Hepatocyte (in vitro differentiated cells): ENCODE results near the gene TNS3. TPM values are rescaled to one million over a fixed set of nuclear protein-coding genes. Genes with fewer than 3 reads are reported as not detected.

Experiments
- DNase-seq: peaks from one replicate; pipeline ENCODE4 v3.0.0-alpha.2; 2016; ENCODE audit warnings: low spot score
- H2AFZ ChIP-seq: fragments of 200-600 bp; sonication (generic); 2 replicates; pipeline ENCODE4 v1.6.0; 2016; ENCODE audit warnings: antibody characterized with exemption, mild to moderate bottlenecking
- H3K27ac ChIP-seq: fragments of 200-600 bp; sonication (generic); 2 replicates; pipeline ENCODE4 v1.5.1; 2016; ENCODE audit warnings: mild to moderate bottlenecking
- H3K27me3 ChIP-seq: fragments of 200-600 bp; sonication (generic); 2 replicates; pipeline ENCODE4 v1.6.1; 2016
- H3K36me3 ChIP-seq: fragments of 200-600 bp; sonication (generic); replicated peaks from 2 replicates; pipeline ENCODE4 v1.5.1; 2016; ENCODE audit warnings: low read depth; ENCODE audit not compliant: insufficient read depth
- H3K4me1 ChIP-seq: fragments of 200-600 bp; sonication (generic); 2 replicates; pipeline ENCODE4 v1.5.1; 2016; ENCODE audit warnings: mild to moderate bottlenecking, moderate library complexity; ENCODE audit not compliant: insufficient read depth
- H3K4me2 ChIP-seq: fragments of 200-600 bp; sonication (generic); 2 replicates; pipeline ENCODE4 v1.6.0; 2016
- H3K4me3 ChIP-seq: fragments of 200-600 bp; sonication (generic); 2 replicates; pipeline ENCODE4 v1.5.1; 2016; ENCODE audit warnings: mild to moderate bottlenecking
- H3K79me2 ChIP-seq: fragments of 200-600 bp; sonication (generic); 2 replicates; pipeline ENCODE4 v1.6.0; 2017; ENCODE audit warnings: mild to moderate bottlenecking
- H3K9me2 ChIP-seq: fragments of 200-600 bp; sonication (generic); replicated peaks from 2 replicates; pipeline ENCODE4 v1.6.0; 2017; ENCODE audit warnings: mild to moderate bottlenecking; ENCODE audit not compliant: insufficient read depth
- H3K9me3 ChIP-seq: fragments of 200-600 bp; sonication (generic); 2 replicates; pipeline ENCODE4 v1.5.1; 2016; ENCODE audit warnings: low read depth, mild to moderate bottlenecking
- H4K20me1 ChIP-seq: fragments of 200-600 bp; sonication (generic); 2 replicates; pipeline ENCODE4 v1.6.0; 2016; ENCODE audit warnings: mild to moderate bottlenecking; ENCODE audit not compliant: insufficient read depth, poor library complexity, severe bottlenecking
- CTCF ChIP-seq: fragments of 200-600 bp; sonication (generic); IDR thresholded peaks from 2 replicates; pipeline ENCODE4 v1.5.1; 2016; ENCODE audit warnings: antibody characterized with exemption, mild to moderate bottlenecking; ENCODE audit not compliant: poor library complexity
- EZH2 ChIP-seq: fragments of 200-600 bp; sonication (generic); IDR thresholded peaks from 2 replicates; pipeline ENCODE4 v1.6.1; 2016; ENCODE audit warnings: antibody characterized with exemption, mild to moderate bottlenecking, borderline replicate concordance
- EZH2phosphoT487 ChIP-seq: fragments of 200-600 bp; sonication (generic); IDR thresholded peaks from one replicate; pipeline ENCODE4 v1.6.1; 2018; ENCODE audit warnings: antibody characterized with exemption, mild to moderate bottlenecking, low read depth, moderate library complexity; ENCODE audit not compliant: unreplicated experiment, severe bottlenecking
- WGBS: methylation state at CpG from one replicate; pipeline ENCODE4 v1.1.6; 2016; ENCODE audit warnings: low lambda C conversion rate; ENCODE audit errors: missing lambda C conversion rate; 5-methylcytosine and 5-hydroxymethylcytosine counted together
- polyA plus RNA-seq: library from polyadenylated mRNA; unstranded; fragments of >200 nt; fragmentation: Nextera tagmentation; extraction: Ambion mirVana; gene quantifications from 2 replicates; pipeline ENCODE4 v1.2.1, GENCODE V29; 2016
- total RNA-seq: library from RNA; depleted of rRNA; stranded (reverse); fragments of >200 nt; gene quantifications from 2 replicates; pipeline ENCODE4 v1.2.3, GENCODE V29; 2014

The TNS3 gene
- total and polyA plus RNA-seq, 2 experiments from 2014 or later = 30.0 to 73.3 TPM

DNA sequence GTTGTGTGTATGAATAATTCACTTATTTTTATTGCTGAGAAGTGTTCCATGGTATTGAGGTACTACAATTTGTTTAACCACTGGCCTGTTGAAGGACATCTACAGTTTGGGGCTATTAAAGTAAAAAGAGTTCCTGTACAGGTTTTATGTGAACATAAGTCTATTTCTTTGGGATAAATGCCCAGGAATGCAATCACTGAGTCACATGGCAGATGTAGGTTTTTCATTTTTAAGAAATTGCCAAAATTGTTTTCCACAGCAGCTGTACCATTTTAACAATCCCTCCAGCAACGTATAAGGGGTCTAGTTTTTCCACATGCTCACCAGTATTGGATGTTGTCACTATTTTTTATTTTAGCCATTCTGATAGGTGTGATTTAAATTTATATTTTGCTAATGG is 243.9 kb downstream of the TNS3 start:
- Histone ChIP-seq H2AFZ (no peak overlapping the region), H3K4me1 (peaks cover 33% of the 10 kb centered on the region), H3K9me2 (no peaks in the 10 kb centered on the region), H3K4me3 (no peak overlapping the region), H3K27me3 (no peaks in the 10 kb centered on the region), H3K9me3 (no peaks in the 10 kb centered on the region), H3K79me2 (peaks cover 11% of the 10 kb centered on the region), H3K4me2 (no peak overlapping the region), H3K36me3 (no peaks in the 10 kb centered on the region), H3K27ac (peak overlapping the region; percentile 35), H4K20me1 (no peaks in the 10 kb centered on the region)
- WGBS = 81% methylated on average over 1 of the region's 1 CpG
- TF ChIP-seq EZH2phosphoT487 = no peak
- TF ChIP-seq EZH2 = no peak
- no peak for TF ChIP-seq CTCF
- DNase-seq = no peak

DNA sequence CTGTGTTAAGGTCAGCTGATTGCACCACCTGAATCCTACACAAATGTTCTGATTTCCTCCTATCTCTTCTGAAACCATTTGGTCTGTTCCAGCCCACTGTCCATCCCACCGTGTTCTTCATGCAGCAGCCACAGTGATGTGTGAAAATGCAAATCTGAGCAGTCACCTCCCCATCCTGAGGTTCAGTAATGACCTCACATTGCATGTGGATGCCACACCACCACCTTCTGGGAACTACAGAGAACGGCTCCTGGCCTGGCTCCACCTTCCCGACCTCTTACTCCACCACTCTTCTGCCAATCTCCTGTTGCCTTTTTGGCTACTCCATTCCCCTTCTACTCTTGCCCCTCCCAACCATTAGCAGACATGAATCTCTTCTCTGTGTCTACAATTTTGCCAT is 244.4 kb downstream of the TNS3 start:
- no peak for DNase-seq
- 75% methylated on average over 3 of the region's 3 CpGs for WGBS
- no peak overlapping the region for H3K4me3 ChIP-seq
- H3K4me1 ChIP-seq = peaks cover 38% of the 10 kb centered on the region
- no peaks in the 10 kb centered on the region for H4K20me1 ChIP-seq
- H3K79me2 ChIP-seq = peaks cover 11% of the 10 kb centered on the region
- H3K36me3 ChIP-seq = no peaks in the 10 kb centered on the region
- no peaks in the 10 kb centered on the region for H3K27me3 ChIP-seq
- H2AFZ ChIP-seq = no peak overlapping the region
- no peak overlapping the region for H3K4me2 ChIP-seq
- H3K27ac ChIP-seq = peak overlapping the region; percentile 35
- no peaks in the 10 kb centered on the region for H3K9me3 ChIP-seq
- H3K9me2 ChIP-seq = no peaks in the 10 kb centered on the region
- TF ChIP-seq CTCF = no peak
- no peak for TF ChIP-seq EZH2phosphoT487
- no peak for TF ChIP-seq EZH2

- Histone ChIP-seq H3K36me3 (no peaks in the 10 kb centered on the region), H3K4me2 (no peak overlapping the region), H3K79me2 (peaks cover 15% of the 10 kb centered on the region), H4K20me1 (no peaks in the 10 kb centered on the region), H3K27ac (peak overlapping the region; percentile 66), H3K4me1 (peaks cover 38% of the 10 kb centered on the region), H3K4me3 (no peak overlapping the region), H2AFZ (no peak overlapping the region), H3K9me2 (no peaks in the 10 kb centered on the region), H3K27me3 (no peaks in the 10 kb centered on the region), H3K9me3 (no peaks in the 10 kb centered on the region)
- WGBS = 81% methylated on average over 12 of the region's 12 CpGs
- no peak for DNase-seq
- no peak for TF ChIP-seq EZH2phosphoT487
- TF ChIP-seq EZH2 = no peak
- TF ChIP-seq CTCF = no peak
Observed at GRCh38 chr7:47336472-47337425, 245.2 kb downstream of the TNS3 start.
